Measurements from ENCODE around the gene YTHDF2.
"Not testable (repeated sequence)": the region's sequence is repeated elsewhere in the genome, so short reads cannot be mapped to it uniquely, and the experiment has no call there.

YTHDF2 gene

GRCh38 chr1:28770601-28771165 lies 33.9 kb downstream of the YTHDF2 start:
- no peak overlapping the region for H3K27ac ChIP-seq
- no peak for TF ChIP-seq CTCF (conservative IDR thresholded peaks at IDR 0.05)

- H3K27ac ChIP-seq: not testable (repeated sequence)
Measured at GRCh38 chr1:28771921-28772320, 35.2 kb downstream of the YTHDF2 start.

GRCh38 chr1:28773105-28773504 lies 36.4 kb downstream of the YTHDF2 start:
- H3K27ac ChIP-seq: no peak overlapping the region
- no peak for TF ChIP-seq CTCF (conservative IDR thresholded peaks at IDR 0.05)

GRCh38 chr1:28775121-28775942 lies 38.6 kb downstream of the YTHDF2 start:
- TF ChIP-seq CTCF (conservative IDR thresholded peaks at IDR 0.05): no peak
- peak overlapping the region; percentile 73 for H3K27ac ChIP-seq

GRCh38 chr1:28776341-28776740 lies 39.6 kb downstream of the YTHDF2 start:
- TF ChIP-seq CTCF (conservative IDR thresholded peaks at IDR 0.05): no peak
- H3K27ac ChIP-seq: peak overlapping the region; percentile 73

GRCh38 chr1:28778021-28778420 lies 41.3 kb downstream of the YTHDF2 start:
- TF ChIP-seq CTCF (conservative IDR thresholded peaks at IDR 0.05): no peak
- no peak overlapping the region for H3K27ac ChIP-seq

- H3K27ac ChIP-seq: no peak overlapping the region
- no peak for TF ChIP-seq CTCF (conservative IDR thresholded peaks at IDR 0.05)
Measured at GRCh38 chr1:28779751-28780408, 43.1 kb downstream of the YTHDF2 start.

Data from VCaP (cell line).